Measurements from ENCODE around the gene ACOT7.

GRCh38 chr1:6275826-6276782 is 117.5 kb downstream of the ACOT7 start:
- TF ChIP-seq POLR2AphosphoS5 (IDR thresholded peaks at IDR 0.05; ENCODE audit: low read depth, low read length) (no peak), POLR2A (IDR thresholded peaks at IDR 0.05; ENCODE audit: low read depth, low read length) (no peak), TAF1 (IDR thresholded peaks at IDR 0.05; ENCODE audit: low read depth, low read length) (no peak), SPI1 (IDR thresholded peaks at IDR 0.05; ENCODE audit: low read depth, low read length) (no peak), PAX5 (IDR thresholded peaks at IDR 0.05; ENCODE audit: insufficient read depth, low read length, severe bottlenecking) (no peak), POU2F2 (IDR thresholded peaks at IDR 0.05; ENCODE audit: low read depth, low read length) (no peak)

Data from GM12891 (cell line).